Epithelial cell of proximal tubule (primary cell): ENCODE results near the gene NDUFAF5. TPM values are rescaled to one million over a fixed set of nuclear protein-coding genes. Genes with fewer than 3 reads are reported as not detected.

ENCODE experiments used
- DNase-seq: peaks from one replicate; pipeline ENCODE4 v3.0.0-alpha.2; 2011; ENCODE audit warnings: low read depth
- H3K4me3 ChIP-seq: 2 replicates; pipeline ENCODE4 v1.5.1; 2011; ENCODE audit warnings: low read depth, mild to moderate bottlenecking, low read length
- CTCF ChIP-seq: conservative IDR thresholded peaks from 2 replicates; pipeline ENCODE4 v1.5.1; 2012; ENCODE audit warnings: low read depth, mild to moderate bottlenecking, low read length
- total RNA-seq: library from RNA; depleted of rRNA; stranded (reverse); fragments of >200 nt; gene quantifications from 2 replicates; pipeline ENCODE4 v1.2.3, GENCODE V29; 2015

Gene NDUFAF5
- total RNA-seq, 1 donor from 2014 or later: 21.4 TPM

- peak; percentile 39 for DNase-seq
- H3K4me3 ChIP-seq: no peak overlapping the region
- peak; percentile 61 for TF ChIP-seq CTCF
Measured at GRCh38 chr20:13819885-13820645, 35.2 kb downstream of the NDUFAF5 start.

- no peak for TF ChIP-seq CTCF
- H3K4me3 ChIP-seq: no peak overlapping the region
- DNase-seq: no peak
Measured at GRCh38 chr20:13821876-13822275, 37.0 kb downstream of the NDUFAF5 start.

GRCh38 chr20:13822459-13822858, 37.6 kb downstream of the NDUFAF5 start:
- no peak for DNase-seq
- no peak overlapping the region for H3K4me3 ChIP-seq
- no peak for TF ChIP-seq CTCF

- DNase-seq: no peak
- H3K4me3 ChIP-seq: no peak overlapping the region
- TF ChIP-seq CTCF: no peak
Measured at GRCh38 chr20:13824459-13824858, 39.6 kb downstream of the NDUFAF5 start.

GRCh38 chr20:13825465-13825864, 40.6 kb downstream of the NDUFAF5 start:
- no peak overlapping the region for H3K4me3 ChIP-seq
- no peak for TF ChIP-seq CTCF
- no peak for DNase-seq

GRCh38 chr20:13831476-13831875, 46.6 kb downstream of the NDUFAF5 start:
- H3K4me3 ChIP-seq: no peak overlapping the region
- no peak for TF ChIP-seq CTCF
- DNase-seq: no peak

GRCh38 chr20:13838664-13839063, 53.8 kb downstream of the NDUFAF5 start:
- H3K4me3 ChIP-seq: no peak overlapping the region
- no peak for TF ChIP-seq CTCF
- no peak for DNase-seq
